Measurements from ENCODE around the gene ATG10. TPM values are rescaled to one million over a fixed set of nuclear protein-coding genes. Genes with fewer than 3 reads are reported as not detected.
"Not testable (repeated sequence)": the region's sequence is repeated elsewhere in the genome, so short reads cannot be mapped to it uniquely, and the experiment has no call there.

Gene ATG10
- total RNA-seq, 1 donor from 2014 or later = 5.3 TPM

- Mint-ChIP-seq H3K9me3 (no peaks in the 10 kb centered on the region), H3K4me1 (no peaks in the 10 kb centered on the region), H3K27ac (no peak overlapping the region), H3K4me3 (no peak overlapping the region), H3K27me3 (no peaks in the 10 kb centered on the region), H3K36me3 (ENCODE audit: low read depth) (peaks cover 15% of the 10 kb centered on the region)
- no peak for ATAC-seq (ENCODE audit: low read depth)
- no peak for TF ChIP-seq CTCF (IDR thresholded peaks at IDR 0.05)
- DNase-seq = no peak
- ChIA-PET CTCF (no interaction called here), POLR2A (no interaction called here)
- intact Hi-C loops (cut with micrococcal nuclease) = no loop called here
Observed at GRCh38 chr5:81989204-81989603, 17.4 kb downstream of the ATG10 start.

- no peak overlapping the region for H3K27ac Mint-ChIP-seq
- H3K4me3 Mint-ChIP-seq = no peak overlapping the region
- ChIA-PET POLR2A (no interaction called here), CTCF (no interaction called here)
- ATAC-seq (ENCODE audit: low read depth) (no peak), DNase-seq (no peak)
- H3K36me3 Mint-ChIP-seq (ENCODE audit: low read depth) = peaks cover 41% of the 10 kb centered on the region
- peaks cover 12% of the 10 kb centered on the region for H3K9me3 Mint-ChIP-seq
- H3K27me3 Mint-ChIP-seq = no peaks in the 10 kb centered on the region
- TF ChIP-seq CTCF (IDR thresholded peaks at IDR 0.05) = no peak
- intact Hi-C loops (cut with micrococcal nuclease) = no loop called here
- peaks cover 5% of the 10 kb centered on the region for H3K4me1 Mint-ChIP-seq
Observed at GRCh38 chr5:81994679-81995078, 22.9 kb downstream of the ATG10 start.

GRCh38 chr5:81995407-81995806, 23.6 kb downstream of the ATG10 start:
- peaks cover 44% of the 10 kb centered on the region for H3K36me3 Mint-ChIP-seq (ENCODE audit: low read depth)
- no peaks in the 10 kb centered on the region for H3K27me3 Mint-ChIP-seq
- no peak for DNase-seq
- H3K9me3 Mint-ChIP-seq = peaks cover 13% of the 10 kb centered on the region
- H3K27ac Mint-ChIP-seq = no peak overlapping the region
- no peak overlapping the region for H3K4me3 Mint-ChIP-seq
- ChIA-PET POLR2A (no interaction called here), CTCF (no interaction called here)
- peaks cover 5% of the 10 kb centered on the region for H3K4me1 Mint-ChIP-seq
- no peak for TF ChIP-seq CTCF (IDR thresholded peaks at IDR 0.05)
- intact Hi-C loops (cut with micrococcal nuclease) = no loop called here
- no peak for ATAC-seq (ENCODE audit: low read depth)

GRCh38 chr5:82004511-82004910, 32.7 kb downstream of the ATG10 start:
- ATAC-seq (ENCODE audit: low read depth) (no peak), DNase-seq (no peak)
- POLR2A ChIA-PET = no interaction called here
- Mint-ChIP-seq H3K9me3 (peaks cover 2% of the 10 kb centered on the region), H3K36me3 (ENCODE audit: low read depth) (peaks cover 10% of the 10 kb centered on the region), H3K4me1 (no peaks in the 10 kb centered on the region), H3K27ac (no peak overlapping the region), H3K27me3 (no peaks in the 10 kb centered on the region), H3K4me3 (no peak overlapping the region)
- no peak for TF ChIP-seq CTCF (IDR thresholded peaks at IDR 0.05)
- CTCF ChIA-PET = no interaction called here
- intact Hi-C loops (cut with micrococcal nuclease) = no loop called here

- H3K27me3 Mint-ChIP-seq; H3K4me1 Mint-ChIP-seq; intact Hi-C loops (cut with micrococcal nuclease); ATAC-seq (ENCODE audit: low read depth); H3K9me3 Mint-ChIP-seq; CTCF ChIA-PET; H3K27ac Mint-ChIP-seq; POLR2A ChIA-PET; DNase-seq; H3K4me3 Mint-ChIP-seq: not testable (repeated sequence)
- H3K36me3 Mint-ChIP-seq (ENCODE audit: low read depth) = peaks cover 13% of the 10 kb centered on the region
Observed at GRCh38 chr5:82009869-82010268, 38.0 kb downstream of the ATG10 start.

GRCh38 chr5:82010696-82011095, 38.9 kb downstream of the ATG10 start:
- CTCF ChIA-PET = no interaction called here
- H3K27me3 Mint-ChIP-seq = no peaks in the 10 kb centered on the region
- no peaks in the 10 kb centered on the region for H3K4me1 Mint-ChIP-seq
- DNase-seq (no peak), ATAC-seq (ENCODE audit: low read depth) (no peak)
- POLR2A ChIA-PET = no interaction called here
- H3K4me3 Mint-ChIP-seq = no peak overlapping the region
- no peak overlapping the region for H3K27ac Mint-ChIP-seq
- intact Hi-C loops (cut with micrococcal nuclease) = no loop called here
- H3K36me3 Mint-ChIP-seq (ENCODE audit: low read depth) = peaks cover 17% of the 10 kb centered on the region
- H3K9me3 Mint-ChIP-seq = peaks cover 5% of the 10 kb centered on the region
- TF ChIP-seq CTCF (IDR thresholded peaks at IDR 0.05) = no peak

Data from activated B cell treated with CpG ODN at 0.5 μM for 24 hours (primary cell).